ENCODE data around the gene N4BP3.
"Not testable (repeated sequence)": the region's sequence is repeated elsewhere in the genome, so short reads cannot be mapped to it uniquely, and the experiment has no call there.

The N4BP3 gene

DNA sequence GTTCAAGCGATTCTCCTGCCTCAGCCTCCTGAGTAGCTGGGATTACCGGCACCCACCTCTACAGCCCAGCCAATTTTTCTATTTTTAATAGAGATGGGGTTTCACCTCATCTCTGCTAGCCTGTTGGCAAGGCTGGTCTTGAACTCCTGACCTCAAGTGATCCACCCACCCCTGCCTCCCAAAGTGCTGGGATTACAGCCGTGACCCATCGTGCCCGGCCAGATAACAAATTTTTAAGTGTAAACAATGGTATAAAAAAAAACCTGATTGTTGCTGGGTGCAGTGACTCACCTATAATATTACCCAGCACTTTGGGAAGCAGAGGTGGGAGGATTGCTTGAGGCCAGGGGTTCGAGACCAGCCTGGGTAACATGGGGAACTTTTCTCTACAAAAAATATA, 28.0 kb upstream of the N4BP3 start:
- H3K36me3 ChIP-seq (ENCODE audit: insufficient read depth, low read length): no peaks in the 10 kb centered on the region
- H2AFZ ChIP-seq (ENCODE audit: low read depth, low read length): no peak overlapping the region
- no peaks in the 10 kb centered on the region for H3K4me1 ChIP-seq (ENCODE audit: insufficient read depth, low read length)
- H3K4me2 ChIP-seq (ENCODE audit: insufficient read depth, low read length): no peak overlapping the region
- no peak overlapping the region for H3K4me3 ChIP-seq (ENCODE audit: low read depth in 1 of 2, low read length in 2 of 2)
- H3K9ac ChIP-seq (ENCODE audit: low read depth, low read length): no peak overlapping the region
- H3K27ac ChIP-seq (ENCODE audit: low read length): no peak overlapping the region
- TF ChIP-seq EZH2 (IDR thresholded peaks at IDR 0.05; ENCODE audit: borderline replicate concordance, low read depth, low read length, severe bottlenecking): no peak
- TF ChIP-seq, protein P1, sequence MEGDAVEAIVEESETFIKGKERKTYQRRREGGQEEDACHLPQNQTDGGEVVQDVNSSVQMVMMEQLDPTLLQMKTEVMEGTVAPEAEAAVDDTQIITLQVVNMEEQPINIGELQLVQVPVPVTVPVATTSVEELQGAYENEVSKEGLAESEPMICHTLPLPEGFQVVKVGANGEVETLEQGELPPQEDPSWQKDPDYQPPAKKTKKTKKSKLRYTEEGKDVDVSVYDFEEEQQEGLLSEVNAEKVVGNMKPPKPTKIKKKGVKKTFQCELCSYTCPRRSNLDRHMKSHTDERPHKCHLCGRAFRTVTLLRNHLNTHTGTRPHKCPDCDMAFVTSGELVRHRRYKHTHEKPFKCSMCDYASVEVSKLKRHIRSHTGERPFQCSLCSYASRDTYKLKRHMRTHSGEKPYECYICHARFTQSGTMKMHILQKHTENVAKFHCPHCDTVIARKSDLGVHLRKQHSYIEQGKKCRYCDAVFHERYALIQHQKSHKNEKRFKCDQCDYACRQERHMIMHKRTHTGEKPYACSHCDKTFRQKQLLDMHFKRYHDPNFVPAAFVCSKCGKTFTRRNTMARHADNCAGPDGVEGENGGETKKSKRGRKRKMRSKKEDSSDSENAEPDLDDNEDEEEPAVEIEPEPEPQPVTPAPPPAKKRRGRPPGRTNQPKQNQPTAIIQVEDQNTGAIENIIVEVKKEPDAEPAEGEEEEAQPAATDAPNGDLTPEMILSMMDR (IDR thresholded peaks at IDR 0.05; ENCODE audit: borderline replicate concordance, extremely low read depth, low read length, poor library complexity, severe bottlenecking): no peak
- no peaks in the 10 kb centered on the region for H4K20me1 ChIP-seq (ENCODE audit: insufficient read depth, low read length)
- no peaks in the 10 kb centered on the region for H3K9me3 ChIP-seq (ENCODE audit: insufficient read depth, low read length, severe bottlenecking)
- H3K79me2 ChIP-seq (ENCODE audit: insufficient read depth, low read length): no peaks in the 10 kb centered on the region
- ATAC-seq (ENCODE audit: insufficient read depth, low read depth) (no peak), DNase-seq (no peak)
- H3K27me3 ChIP-seq (ENCODE audit: insufficient read depth, low read length, poor library complexity): peaks cover 8% of the 10 kb centered on the region

DNA sequence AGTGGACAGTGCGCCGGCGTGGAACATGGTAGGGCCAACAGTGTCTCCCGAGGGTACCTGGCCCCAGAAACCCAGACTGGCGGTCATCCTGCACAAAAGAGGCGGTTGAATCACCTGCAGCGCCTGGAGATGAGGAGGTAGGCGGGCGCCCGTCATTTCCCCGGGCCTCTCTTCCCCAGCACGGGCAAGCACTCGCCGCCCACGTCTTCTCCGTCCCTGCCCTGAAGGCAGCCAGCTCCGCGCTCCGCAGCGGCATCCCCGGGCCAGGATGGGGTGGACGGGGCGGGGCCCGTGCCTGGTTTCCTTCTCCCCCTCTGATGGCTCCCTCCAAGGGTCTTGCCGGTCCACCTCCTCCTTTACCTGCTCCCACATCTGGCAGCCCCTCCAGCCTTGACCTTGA, 27.1 kb upstream of the N4BP3 start:
- no peaks in the 10 kb centered on the region for H4K20me1 ChIP-seq (ENCODE audit: insufficient read depth, low read length)
- H2AFZ ChIP-seq (ENCODE audit: low read depth, low read length): no peak overlapping the region
- no peak for ATAC-seq (ENCODE audit: insufficient read depth, low read depth)
- H3K27me3 ChIP-seq (ENCODE audit: insufficient read depth, low read length, poor library complexity): peaks cover 4% of the 10 kb centered on the region
- no peaks in the 10 kb centered on the region for H3K9me3 ChIP-seq (ENCODE audit: insufficient read depth, low read length, severe bottlenecking)
- no peak overlapping the region for H3K4me3 ChIP-seq (ENCODE audit: low read depth in 1 of 2, low read length in 2 of 2)
- H3K79me2 ChIP-seq (ENCODE audit: insufficient read depth, low read length): no peaks in the 10 kb centered on the region
- H3K36me3 ChIP-seq (ENCODE audit: insufficient read depth, low read length): no peaks in the 10 kb centered on the region
- no peak for DNase-seq
- no peak overlapping the region for H3K4me2 ChIP-seq (ENCODE audit: insufficient read depth, low read length)
- H3K4me1 ChIP-seq (ENCODE audit: insufficient read depth, low read length): no peaks in the 10 kb centered on the region
- no peak overlapping the region for H3K27ac ChIP-seq (ENCODE audit: low read length)
- no peak overlapping the region for H3K9ac ChIP-seq (ENCODE audit: low read depth, low read length)
- TF ChIP-seq EZH2 (IDR thresholded peaks at IDR 0.05; ENCODE audit: borderline replicate concordance, low read depth, low read length, severe bottlenecking): no peak
- TF ChIP-seq, protein P1 (IDR thresholded peaks at IDR 0.05; ENCODE audit: borderline replicate concordance, extremely low read depth, low read length, poor library complexity, severe bottlenecking): no peak

DNA sequence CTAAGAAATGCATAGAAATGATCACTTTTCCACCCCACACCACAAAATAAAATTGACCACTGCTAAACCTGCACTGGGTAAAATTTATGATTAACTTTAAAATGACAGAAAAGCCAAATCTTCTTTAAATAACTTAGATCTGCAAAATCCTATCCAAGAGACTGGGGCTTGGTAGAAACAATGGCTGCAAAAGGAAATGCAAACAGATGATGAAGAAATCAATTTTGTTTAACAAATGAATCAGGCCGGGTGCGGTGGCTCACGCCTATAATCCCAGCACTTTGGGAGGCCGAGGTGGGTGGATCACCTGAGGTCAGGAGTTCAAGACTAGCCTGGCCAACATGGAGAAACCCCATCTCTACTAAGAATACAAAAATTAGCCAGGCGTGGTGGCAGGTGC, 26.1 kb upstream of the N4BP3 start:
- not testable (repeated sequence) for H3K79me2 ChIP-seq (ENCODE audit: insufficient read depth, low read length); H3K27ac ChIP-seq (ENCODE audit: low read length); H4K20me1 ChIP-seq (ENCODE audit: insufficient read depth, low read length); H3K9me3 ChIP-seq (ENCODE audit: insufficient read depth, low read length, severe bottlenecking); ATAC-seq (ENCODE audit: insufficient read depth, low read depth); H3K9ac ChIP-seq (ENCODE audit: low read depth, low read length); DNase-seq; H3K4me2 ChIP-seq (ENCODE audit: insufficient read depth, low read length); H3K4me1 ChIP-seq (ENCODE audit: insufficient read depth, low read length); H3K4me3 ChIP-seq (ENCODE audit: low read depth in 1 of 2, low read length in 2 of 2); H2AFZ ChIP-seq (ENCODE audit: low read depth, low read length); H3K36me3 ChIP-seq (ENCODE audit: insufficient read depth, low read length); H3K27me3 ChIP-seq (ENCODE audit: insufficient read depth, low read length, poor library complexity)

DNA sequence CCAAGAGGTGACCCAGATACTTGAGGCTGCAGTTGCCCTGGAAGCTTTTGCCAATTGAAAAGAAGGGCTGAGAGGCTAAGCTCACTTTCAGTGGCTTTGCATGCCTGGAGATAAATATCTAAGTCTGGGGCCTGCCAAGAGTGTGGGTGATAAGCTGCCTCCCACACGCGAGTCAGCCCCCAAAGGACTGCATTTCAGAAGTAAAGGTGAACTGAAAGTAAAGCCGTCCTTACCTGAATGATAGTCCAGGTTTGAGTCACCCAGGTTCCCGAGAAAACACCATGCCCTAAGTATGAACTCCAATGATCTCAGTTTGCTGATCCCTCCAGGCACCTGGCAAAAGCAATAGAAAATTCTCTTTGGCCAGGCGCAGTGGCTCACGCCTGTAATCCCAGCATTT, 22.5 kb upstream of the N4BP3 start:
- no peak overlapping the region for H3K27ac ChIP-seq (ENCODE audit: low read length)
- no peak overlapping the region for H3K4me2 ChIP-seq (ENCODE audit: insufficient read depth, low read length)
- no peak overlapping the region for H3K4me3 ChIP-seq (ENCODE audit: low read depth in 1 of 2, low read length in 2 of 2)
- TF ChIP-seq, protein P1 (IDR thresholded peaks at IDR 0.05; ENCODE audit: borderline replicate concordance, extremely low read depth, low read length, poor library complexity, severe bottlenecking): no peak
- TF ChIP-seq EZH2 (IDR thresholded peaks at IDR 0.05; ENCODE audit: borderline replicate concordance, low read depth, low read length, severe bottlenecking): no peak
- H4K20me1 ChIP-seq (ENCODE audit: insufficient read depth, low read length): no peaks in the 10 kb centered on the region
- no peak overlapping the region for H2AFZ ChIP-seq (ENCODE audit: low read depth, low read length)
- no peaks in the 10 kb centered on the region for H3K36me3 ChIP-seq (ENCODE audit: insufficient read depth, low read length)
- H3K9me3 ChIP-seq (ENCODE audit: insufficient read depth, low read length, severe bottlenecking): no peaks in the 10 kb centered on the region
- no peaks in the 10 kb centered on the region for H3K27me3 ChIP-seq (ENCODE audit: insufficient read depth, low read length, poor library complexity)
- no peaks in the 10 kb centered on the region for H3K79me2 ChIP-seq (ENCODE audit: insufficient read depth, low read length)
- no peak for ATAC-seq (ENCODE audit: insufficient read depth, low read depth)
- H3K9ac ChIP-seq (ENCODE audit: low read depth, low read length): no peak overlapping the region
- DNase-seq: no peak
- 0 out of 2 replicates have a peak, but pooled peaks cover 2% of the 10 kb centered on the region for H3K4me1 ChIP-seq (ENCODE audit: insufficient read depth, low read length)

Measured in DND-41 (cell line).